ENCODE measurements around the gene APBA2.

APBA2 gene

DNA sequence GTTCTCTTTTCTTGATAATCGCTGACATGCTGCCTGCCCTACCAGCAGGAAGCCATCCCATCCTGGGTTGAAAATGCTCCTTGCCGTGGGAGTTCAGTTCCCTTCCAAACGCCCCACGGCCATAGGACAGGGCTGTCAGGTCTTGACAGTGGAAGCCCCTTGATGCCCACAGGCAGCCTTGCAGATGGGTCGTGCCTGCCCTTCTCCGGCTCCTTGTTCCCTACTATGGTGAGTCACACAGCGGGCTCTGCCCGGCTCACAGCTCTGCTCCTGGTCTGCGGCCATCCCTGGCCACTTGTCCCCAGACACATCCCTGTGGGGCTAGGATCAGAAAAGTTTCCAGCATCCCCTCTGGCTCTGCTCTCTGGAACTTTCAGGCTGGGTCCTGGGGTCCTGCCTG lies 6.2 kb upstream of the APBA2 start:
- Histone ChIP-seq H3K9me3 (ENCODE audit: insufficient read depth, low read length) (no peaks in the 10 kb centered on the region), H2AFZ (ENCODE audit: low read depth, low read length) (no peak overlapping the region), H3K27ac (ENCODE audit: low read length) (no peak overlapping the region), H3K9ac (ENCODE audit: low read length) (no peak overlapping the region), H3K4me3 (ENCODE audit: low read length) (no peak overlapping the region), H3K79me2 (ENCODE audit: low read length) (no peaks in the 10 kb centered on the region), H3K4me2 (ENCODE audit: low read length) (no peak overlapping the region), H3K4me1 (ENCODE audit: low read length) (peaks cover 15% of the 10 kb centered on the region), H4K20me1 (ENCODE audit: insufficient read depth, low read length) (no peaks in the 10 kb centered on the region), H3K27me3 (ENCODE audit: low read depth, low read length) (no peaks in the 10 kb centered on the region), H3K36me3 (replicated peaks; ENCODE audit: low read depth, low read length) (no peaks in the 10 kb centered on the region)
- TF ChIP-seq, protein P1, sequence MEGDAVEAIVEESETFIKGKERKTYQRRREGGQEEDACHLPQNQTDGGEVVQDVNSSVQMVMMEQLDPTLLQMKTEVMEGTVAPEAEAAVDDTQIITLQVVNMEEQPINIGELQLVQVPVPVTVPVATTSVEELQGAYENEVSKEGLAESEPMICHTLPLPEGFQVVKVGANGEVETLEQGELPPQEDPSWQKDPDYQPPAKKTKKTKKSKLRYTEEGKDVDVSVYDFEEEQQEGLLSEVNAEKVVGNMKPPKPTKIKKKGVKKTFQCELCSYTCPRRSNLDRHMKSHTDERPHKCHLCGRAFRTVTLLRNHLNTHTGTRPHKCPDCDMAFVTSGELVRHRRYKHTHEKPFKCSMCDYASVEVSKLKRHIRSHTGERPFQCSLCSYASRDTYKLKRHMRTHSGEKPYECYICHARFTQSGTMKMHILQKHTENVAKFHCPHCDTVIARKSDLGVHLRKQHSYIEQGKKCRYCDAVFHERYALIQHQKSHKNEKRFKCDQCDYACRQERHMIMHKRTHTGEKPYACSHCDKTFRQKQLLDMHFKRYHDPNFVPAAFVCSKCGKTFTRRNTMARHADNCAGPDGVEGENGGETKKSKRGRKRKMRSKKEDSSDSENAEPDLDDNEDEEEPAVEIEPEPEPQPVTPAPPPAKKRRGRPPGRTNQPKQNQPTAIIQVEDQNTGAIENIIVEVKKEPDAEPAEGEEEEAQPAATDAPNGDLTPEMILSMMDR (IDR thresholded peaks at IDR 0.05; ENCODE audit: low read depth, low read length) = no peak
- no peak for TF ChIP-seq EZH2phosphoT487 (IDR thresholded peaks at IDR 0.05; ENCODE audit: low read depth)

DNA sequence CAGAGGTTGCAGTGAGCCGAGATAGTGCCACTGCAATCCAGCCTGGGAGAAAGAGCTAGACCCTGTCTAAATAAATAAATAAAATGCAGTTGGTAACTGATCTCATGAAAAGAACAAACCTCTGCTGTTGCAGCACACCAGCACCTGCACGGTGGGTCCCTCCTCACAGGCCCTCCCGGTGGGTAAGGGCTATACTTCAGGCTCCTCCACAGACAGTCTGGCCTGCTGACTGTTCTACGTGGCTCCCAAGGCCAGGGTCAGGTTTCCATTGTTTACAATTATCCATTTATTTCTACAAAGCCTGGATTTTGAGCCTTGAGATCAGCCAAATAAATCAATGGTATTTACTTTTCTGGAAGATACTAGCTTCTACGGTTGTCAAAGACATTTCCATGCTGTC lies 5.1 kb upstream of the APBA2 start:
- Histone ChIP-seq H3K4me1 (ENCODE audit: low read length) (peaks cover 15% of the 10 kb centered on the region), H3K36me3 (replicated peaks; ENCODE audit: low read depth, low read length) (no peaks in the 10 kb centered on the region), H2AFZ (ENCODE audit: low read depth, low read length) (no peak overlapping the region), H3K4me3 (ENCODE audit: low read length) (no peak overlapping the region), H3K9me3 (ENCODE audit: insufficient read depth, low read length) (no peaks in the 10 kb centered on the region), H4K20me1 (ENCODE audit: insufficient read depth, low read length) (no peaks in the 10 kb centered on the region), H3K27ac (ENCODE audit: low read length) (no peak overlapping the region), H3K79me2 (ENCODE audit: low read length) (no peaks in the 10 kb centered on the region), H3K4me2 (ENCODE audit: low read length) (no peak overlapping the region), H3K9ac (ENCODE audit: low read length) (no peak overlapping the region), H3K27me3 (ENCODE audit: low read depth, low read length) (no peaks in the 10 kb centered on the region)
- no peak for TF ChIP-seq EZH2phosphoT487 (IDR thresholded peaks at IDR 0.05; ENCODE audit: low read depth)
- TF ChIP-seq, protein P1 (IDR thresholded peaks at IDR 0.05; ENCODE audit: low read depth, low read length) = no peak

DNA sequence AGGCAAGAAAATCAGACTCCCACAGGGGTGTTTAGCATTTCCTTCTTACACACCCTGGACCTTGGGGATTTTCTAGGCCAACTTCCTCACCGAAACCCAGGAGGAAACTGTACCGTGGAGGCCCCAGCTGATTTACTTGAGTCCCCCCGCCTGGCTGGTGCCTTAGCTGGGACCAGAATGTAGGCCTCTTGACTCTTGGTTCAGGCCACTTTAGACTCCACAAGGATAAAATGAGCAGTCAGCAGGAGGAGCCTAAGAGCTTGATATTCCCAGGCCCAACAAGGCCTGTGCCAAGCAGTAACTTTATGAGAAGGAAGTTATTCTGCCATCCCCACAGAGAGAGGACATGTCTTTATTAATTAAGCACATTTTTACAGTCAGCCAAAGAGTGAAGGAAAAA lies 4.6 kb upstream of the APBA2 start:
- H3K4me1 ChIP-seq (ENCODE audit: low read length) = peaks cover 15% of the 10 kb centered on the region
- H3K4me3 ChIP-seq (ENCODE audit: low read length) = no peak overlapping the region
- peak overlapping the region; percentile 3; the same call in 1 of the 2 replicates for H3K4me2 ChIP-seq (ENCODE audit: low read length)
- H4K20me1 ChIP-seq (ENCODE audit: insufficient read depth, low read length) = no peaks in the 10 kb centered on the region
- no peak overlapping the region for H3K9ac ChIP-seq (ENCODE audit: low read length)
- no peaks in the 10 kb centered on the region for H3K27me3 ChIP-seq (ENCODE audit: low read depth, low read length)
- H3K79me2 ChIP-seq (ENCODE audit: low read length) = no peaks in the 10 kb centered on the region
- no peaks in the 10 kb centered on the region for H3K36me3 ChIP-seq (replicated peaks; ENCODE audit: low read depth, low read length)
- TF ChIP-seq, protein P1 (IDR thresholded peaks at IDR 0.05; ENCODE audit: low read depth, low read length) = no peak
- no peaks in the 10 kb centered on the region for H3K9me3 ChIP-seq (ENCODE audit: insufficient read depth, low read length)
- no peak overlapping the region for H3K27ac ChIP-seq (ENCODE audit: low read length)
- peak overlapping the region; percentile 16; the same call in 1 of the 2 replicates for H2AFZ ChIP-seq (ENCODE audit: low read depth, low read length)

DNA sequence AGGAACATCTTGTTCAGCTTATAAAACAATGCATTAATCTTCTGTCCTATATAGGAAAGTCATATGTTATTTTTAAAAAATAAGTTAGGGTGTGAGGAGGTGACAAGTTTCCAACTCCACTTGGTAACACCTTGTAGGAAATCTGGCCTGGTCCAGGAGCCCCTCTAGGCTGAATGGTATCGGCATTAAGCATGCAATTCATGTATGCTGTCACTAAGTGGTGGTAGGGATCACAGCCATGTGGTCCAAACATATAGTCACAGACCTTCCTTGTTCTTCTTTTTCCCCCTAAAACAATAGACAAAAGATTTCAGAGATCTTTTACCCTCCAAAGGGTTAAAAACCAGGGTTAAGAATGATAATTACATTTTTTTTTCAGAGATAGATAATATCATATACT lies 4.2 kb upstream of the APBA2 start:
- Histone ChIP-seq H3K27me3 (ENCODE audit: low read depth, low read length) (no peaks in the 10 kb centered on the region), H3K9me3 (ENCODE audit: insufficient read depth, low read length) (no peaks in the 10 kb centered on the region), H3K36me3 (replicated peaks; ENCODE audit: low read depth, low read length) (no peaks in the 10 kb centered on the region), H3K27ac (ENCODE audit: low read length) (no peak overlapping the region), H2AFZ (ENCODE audit: low read depth, low read length) (peak overlapping the region; percentile 16; the same call in 1 of the 2 replicates), H3K4me2 (ENCODE audit: low read length) (no peak overlapping the region), H3K4me1 (ENCODE audit: low read length) (peaks cover 15% of the 10 kb centered on the region), H3K9ac (ENCODE audit: low read length) (no peak overlapping the region), H4K20me1 (ENCODE audit: insufficient read depth, low read length) (no peaks in the 10 kb centered on the region), H3K4me3 (ENCODE audit: low read length) (no peak overlapping the region), H3K79me2 (ENCODE audit: low read length) (no peaks in the 10 kb centered on the region)
- no peak for TF ChIP-seq EZH2phosphoT487 (IDR thresholded peaks at IDR 0.05; ENCODE audit: low read depth)
- TF ChIP-seq, protein P1 (IDR thresholded peaks at IDR 0.05; ENCODE audit: low read depth, low read length) = no peak
